Glomerular endothelial cell (primary cell): Measurements from ENCODE around the gene PMEPA1. TPM values are rescaled to one million over a fixed set of nuclear protein-coding genes. Genes with fewer than 3 reads are reported as not detected.

Source experiments
- DNase-seq: peaks from one replicate; pipeline ENCODE4 v3.0.0-alpha.2; 2011; ENCODE audit warnings: low read depth, low spot score; ENCODE audit errors: extremely low read depth
- total RNA-seq: library from RNA; depleted of rRNA; stranded (reverse); fragments of >200 nt; gene quantifications from 2 replicates; pipeline ENCODE4 v1.2.3, GENCODE V29; 2015

PMEPA1 gene
- total RNA-seq, 1 donor from 2014 or later = 11.9 TPM

DNA sequence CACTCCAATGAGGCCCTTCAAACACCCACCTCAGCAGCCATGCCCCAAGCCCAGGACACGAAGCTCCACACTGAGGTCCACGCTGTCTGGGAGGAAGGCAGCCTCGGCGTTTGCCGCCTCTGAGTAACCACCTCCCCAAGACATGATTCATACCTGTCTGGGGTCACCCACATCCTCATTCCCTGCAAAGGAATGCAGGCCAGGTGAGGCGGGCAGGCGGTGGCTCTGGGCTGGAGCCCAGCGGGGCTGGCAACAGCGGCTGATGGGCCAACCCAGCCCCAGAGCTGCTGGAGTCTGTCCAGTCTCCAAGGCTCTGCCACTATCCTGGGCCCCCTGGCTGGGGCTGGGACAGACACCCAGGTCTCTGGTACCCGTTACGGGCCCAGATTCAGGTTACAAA is 14.8 kb downstream of the PMEPA1 start:
- DNase-seq = no peak

DNA sequence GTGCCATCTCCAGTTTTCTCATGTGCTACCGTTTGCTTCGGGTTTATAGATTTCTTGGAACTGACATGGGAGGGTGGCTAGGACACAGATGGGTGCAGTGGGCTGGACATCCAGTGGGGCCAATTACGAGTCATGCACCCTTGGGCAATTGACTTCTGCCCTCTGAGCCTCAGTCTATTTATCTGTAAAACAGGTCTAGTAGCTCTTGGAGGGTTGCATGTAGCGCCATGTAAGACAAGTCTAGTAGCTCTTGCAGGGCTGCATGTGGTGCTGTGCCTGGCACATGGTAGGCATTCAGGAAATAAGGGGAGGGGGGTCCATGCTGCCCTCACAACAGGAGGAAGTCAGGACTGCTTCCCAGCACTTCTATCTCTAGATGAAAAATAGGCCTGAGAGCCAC is 15.3 kb downstream of the PMEPA1 start:
- no peak for DNase-seq

DNA sequence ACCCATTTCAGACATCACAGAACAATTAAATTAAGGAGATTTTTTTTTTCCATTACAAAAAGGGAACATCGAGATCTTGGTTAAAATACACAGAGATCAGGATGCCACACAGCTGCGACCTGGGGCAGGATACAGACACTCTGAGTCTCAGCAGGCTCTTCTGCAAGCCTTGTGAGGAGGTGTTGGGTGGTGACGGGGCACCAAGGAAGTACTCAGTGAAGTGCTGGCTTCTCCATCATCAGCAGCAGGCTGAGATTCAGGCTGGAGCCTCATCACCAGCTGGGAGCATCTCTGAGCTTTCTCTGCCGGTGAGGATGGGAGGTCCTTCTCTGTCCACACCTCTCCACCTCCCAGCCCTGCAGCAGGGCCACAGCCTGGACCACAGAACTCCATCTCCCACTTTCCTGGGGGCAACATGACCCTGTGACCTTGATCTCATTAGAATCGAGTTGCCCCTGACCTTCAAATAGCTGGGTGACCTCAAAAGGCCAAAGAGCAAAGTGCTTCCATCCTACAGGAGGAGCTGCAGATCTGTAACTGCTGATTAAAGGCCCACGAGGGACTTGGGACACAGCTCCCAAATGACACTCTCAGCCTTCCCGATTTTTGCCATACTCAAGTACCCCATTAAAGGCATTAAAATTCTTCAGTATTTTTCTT is 16.0 kb downstream of the PMEPA1 start:
- no peak for DNase-seq

DNA sequence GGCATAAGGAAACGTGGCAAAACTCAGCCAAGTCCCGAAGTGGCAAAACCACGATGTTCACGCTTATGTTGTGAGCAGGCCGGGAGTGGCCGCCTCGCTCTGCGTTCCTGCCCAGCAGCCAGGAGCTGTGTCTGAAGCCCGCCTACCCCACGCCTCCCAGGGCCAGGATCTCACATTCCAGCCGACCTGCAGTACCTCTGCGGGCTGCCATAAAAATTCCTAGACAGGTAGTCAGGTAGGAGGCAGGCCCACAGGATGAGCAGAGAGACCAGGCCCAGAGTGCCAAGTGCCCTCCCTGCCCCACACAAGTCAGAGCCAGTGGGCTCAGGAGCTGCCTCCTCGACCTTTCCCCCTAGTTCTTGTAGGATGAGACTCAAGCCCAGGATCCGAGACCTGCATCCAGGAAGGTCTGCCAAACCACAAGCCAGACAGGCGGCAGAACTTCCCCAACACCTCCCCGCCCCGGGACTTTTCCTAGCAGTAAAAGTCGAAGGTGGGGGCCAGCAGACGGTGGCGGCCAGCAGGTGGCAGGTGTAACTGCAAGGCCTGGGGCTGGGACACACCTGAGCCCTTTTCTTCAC is 16.7 kb downstream of the PMEPA1 start:
- no peak for DNase-seq

DNA sequence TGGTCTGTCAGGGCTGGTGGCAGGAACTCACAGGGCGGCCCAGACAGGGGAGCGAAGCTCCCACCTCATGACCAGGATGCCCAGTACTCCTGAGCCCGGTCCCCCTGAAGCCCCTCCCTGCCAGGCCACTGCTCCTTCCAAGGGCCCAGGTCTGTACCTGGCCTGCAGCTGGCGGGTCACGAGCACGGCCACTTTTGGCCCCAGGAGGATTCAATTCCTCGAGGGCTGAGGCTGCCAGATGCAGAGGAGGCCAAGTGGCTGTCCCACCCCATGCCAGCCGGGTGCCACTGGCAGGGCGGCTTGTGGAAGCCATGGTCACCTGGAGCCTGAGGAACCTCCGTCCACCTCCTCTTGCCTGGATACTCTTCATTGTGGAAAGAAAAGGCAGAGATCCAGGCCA is 17.4 kb downstream of the PMEPA1 start:
- no peak for DNase-seq

DNA sequence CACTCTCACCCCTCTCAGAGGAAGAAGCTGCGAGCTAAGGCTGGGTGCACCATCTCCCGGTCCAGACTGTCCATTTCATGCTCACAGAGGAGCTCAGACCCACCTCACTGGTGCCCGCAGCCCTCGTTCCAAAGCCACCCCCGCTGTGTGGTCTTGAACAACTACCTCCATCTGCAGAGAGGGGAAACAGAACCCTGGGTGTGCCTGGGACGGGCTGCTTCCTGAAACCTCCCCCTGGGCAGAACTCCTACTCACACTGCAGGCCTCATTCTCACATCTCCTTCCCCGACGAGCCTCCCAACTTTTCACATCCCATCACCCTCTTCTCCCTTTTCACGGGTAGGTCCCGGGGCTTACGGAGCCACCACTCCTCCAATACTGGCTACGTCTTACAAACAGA is 18.1 kb downstream of the PMEPA1 start:
- DNase-seq = no peak

DNA sequence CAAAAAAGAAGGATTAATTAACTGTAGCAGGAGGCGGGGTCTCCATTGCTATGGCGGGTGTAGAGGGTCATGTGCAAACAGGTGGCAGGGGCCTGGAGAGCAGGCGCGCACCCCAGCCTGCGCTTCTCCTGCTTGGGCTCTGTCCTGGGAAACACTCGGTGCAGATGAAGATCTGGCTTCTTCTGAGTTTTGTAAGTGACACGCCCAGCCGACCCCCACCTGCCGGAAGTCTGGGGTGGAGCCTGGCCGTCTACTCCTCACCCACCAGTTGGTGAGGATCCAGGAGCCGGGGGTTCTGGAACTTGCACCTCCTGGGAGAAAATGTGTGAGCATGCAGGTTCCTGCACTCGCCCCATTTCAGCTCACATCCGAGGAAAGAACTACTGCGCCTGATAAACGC is 19.3 kb downstream of the PMEPA1 start:
- DNase-seq = no peak

DNA sequence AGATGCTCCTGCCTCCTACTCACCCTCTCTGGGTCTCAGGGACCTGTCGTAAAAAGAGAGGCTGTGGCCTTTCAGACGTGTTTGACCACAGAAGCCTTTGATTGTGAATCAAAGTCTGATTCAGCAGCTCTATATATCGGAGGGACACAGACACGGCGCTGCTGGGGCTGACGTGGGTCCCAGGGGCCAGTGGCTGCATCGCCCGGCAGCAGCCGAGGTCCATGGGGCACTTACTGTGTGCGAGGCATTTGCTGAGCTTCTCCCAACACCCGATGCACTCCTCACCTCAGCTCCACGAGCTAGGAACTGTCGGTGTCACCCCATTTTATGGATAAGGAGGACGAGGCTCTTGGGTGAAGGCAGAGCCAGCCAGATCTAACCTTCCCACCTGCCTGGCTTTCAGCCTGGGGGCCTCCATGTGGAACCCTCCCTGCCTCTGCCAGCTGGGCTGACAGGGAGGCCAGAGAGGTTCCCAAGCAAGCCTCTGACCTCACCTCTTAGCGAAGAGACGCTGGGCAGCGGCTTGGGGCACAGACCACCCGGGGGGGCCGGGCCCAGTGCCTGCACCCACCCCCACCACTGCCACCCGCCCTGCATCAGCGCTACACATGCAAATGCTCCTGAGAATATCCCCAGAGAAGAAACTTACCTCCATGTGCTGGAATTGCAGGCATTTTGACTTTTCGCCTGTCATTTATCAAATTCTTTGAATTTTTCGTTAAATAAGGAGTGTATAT is 19.9 kb downstream of the PMEPA1 start:
- DNase-seq = no peak

DNA sequence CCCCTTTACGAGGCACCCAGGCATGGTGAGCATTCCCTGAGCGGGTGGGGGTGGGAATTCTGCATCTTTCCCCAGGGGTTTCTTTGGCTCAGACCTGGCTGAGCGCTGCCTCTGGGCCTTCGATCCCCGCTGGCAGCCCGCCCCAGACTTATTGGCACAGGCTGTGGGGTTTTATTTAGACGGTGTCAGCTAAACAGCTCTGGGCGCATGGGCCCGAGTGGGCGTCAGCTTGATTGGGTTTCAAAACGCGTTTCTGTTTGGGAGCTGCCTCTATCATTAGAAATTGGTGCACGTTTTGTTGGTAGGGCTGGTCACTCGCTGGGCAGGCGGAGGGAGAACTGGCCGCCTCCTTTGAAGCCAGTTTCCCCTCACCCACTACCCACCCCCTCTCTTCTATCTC is 21.0 kb downstream of the PMEPA1 start:
- no peak for DNase-seq

DNA sequence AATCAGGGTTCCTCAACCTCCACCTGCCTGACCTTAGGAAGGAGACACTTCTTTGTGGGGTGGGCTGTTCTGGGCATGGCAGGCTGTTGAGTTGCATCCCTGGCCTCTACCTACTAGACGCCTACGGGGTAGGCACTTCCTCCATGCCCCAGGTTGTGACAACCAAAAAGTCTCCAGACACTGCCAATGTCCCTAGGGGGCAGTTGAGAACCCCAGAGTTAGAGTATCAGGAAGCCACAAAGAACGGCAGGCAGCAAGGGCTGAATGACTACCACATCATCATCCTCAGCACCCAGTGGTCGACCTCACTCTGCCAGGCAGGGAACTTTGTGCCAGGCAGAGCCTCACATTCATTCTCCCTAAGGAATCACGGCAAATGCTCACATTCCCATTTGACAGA is 21.5 kb downstream of the PMEPA1 start:
- DNase-seq = no peak

DNA sequence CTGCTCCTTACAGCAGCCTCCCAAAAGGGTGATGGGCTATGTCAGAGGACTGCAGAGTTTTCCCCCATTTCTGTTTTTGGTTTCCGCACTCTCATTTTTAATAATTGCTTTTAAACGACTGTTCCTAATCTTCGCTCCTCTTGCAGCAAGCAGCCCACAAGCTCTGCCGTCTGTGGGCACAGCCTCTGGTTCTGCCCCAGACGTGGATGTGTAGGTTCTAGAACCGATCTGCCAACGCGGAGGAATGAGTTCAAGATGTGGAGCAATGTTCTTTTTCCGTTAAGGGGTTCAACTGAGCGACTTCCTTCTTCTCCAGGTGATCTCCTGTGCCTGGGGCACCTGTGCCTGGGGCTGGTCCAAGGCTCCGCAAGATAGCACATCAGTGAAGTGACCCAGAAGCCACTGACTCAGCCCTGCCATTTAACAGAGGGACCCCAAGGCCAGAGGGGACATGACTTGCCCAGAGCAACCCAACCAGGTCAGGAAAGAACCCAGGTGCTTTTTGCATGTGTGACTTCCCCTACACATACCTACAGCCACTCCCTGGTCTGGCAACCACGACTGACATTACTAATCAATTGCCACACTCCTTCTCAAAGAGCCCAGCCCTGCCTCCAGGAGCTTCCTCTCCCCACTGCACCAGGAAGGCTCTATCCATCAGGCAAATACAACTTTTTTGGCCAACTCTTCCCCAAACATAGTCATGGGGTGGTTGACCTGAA is 22.7 kb downstream of the PMEPA1 start:
- no peak for DNase-seq

DNA sequence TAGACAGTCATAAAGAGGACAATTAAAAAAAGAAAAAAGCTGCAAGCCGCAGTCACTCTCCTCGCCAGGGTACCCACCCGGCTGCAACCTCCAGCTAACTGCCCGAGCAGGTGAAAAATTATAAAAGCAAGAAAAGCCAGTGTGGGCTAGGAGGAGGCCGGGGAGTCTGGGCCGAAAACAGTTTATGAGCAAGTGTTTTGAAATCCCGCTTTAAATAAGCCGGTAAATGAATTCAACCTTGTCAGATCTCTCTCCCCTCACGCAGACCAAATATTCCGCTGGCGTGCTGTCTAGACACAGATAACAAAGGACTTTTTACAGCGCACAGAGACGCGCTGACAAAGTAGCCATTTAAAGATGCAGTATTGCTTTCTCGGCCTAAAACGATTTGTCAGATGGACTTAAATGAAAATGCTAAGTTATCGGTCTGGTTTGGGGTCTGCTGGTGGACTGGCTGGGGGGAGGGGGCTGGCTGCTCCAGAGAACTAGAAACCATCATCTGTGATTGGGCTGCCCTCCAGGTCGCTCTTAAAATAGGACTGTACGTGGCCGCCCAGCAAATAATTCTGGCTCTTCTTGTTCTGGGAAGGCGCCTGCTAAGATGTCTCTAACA is 24.6 kb downstream of the PMEPA1 start:
- DNase-seq = no peak

DNA sequence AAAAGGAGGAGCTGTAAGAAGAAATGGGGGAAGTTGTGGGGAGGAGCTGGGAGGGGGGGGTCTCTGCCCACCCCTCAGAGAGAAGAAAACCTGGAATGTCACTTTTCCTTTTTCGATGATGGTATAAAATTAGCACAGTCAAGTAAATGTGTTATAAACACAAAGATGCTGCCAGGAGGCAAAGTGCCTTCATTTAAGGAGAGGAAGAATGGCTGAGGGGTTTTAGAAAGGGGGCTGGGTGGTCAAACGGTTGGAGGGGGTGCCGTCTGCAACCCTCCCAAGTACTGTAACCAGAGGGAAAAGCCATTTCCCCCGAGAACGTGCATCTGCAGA is 25.0 kb downstream of the PMEPA1 start:
- DNase-seq = no peak

DNA sequence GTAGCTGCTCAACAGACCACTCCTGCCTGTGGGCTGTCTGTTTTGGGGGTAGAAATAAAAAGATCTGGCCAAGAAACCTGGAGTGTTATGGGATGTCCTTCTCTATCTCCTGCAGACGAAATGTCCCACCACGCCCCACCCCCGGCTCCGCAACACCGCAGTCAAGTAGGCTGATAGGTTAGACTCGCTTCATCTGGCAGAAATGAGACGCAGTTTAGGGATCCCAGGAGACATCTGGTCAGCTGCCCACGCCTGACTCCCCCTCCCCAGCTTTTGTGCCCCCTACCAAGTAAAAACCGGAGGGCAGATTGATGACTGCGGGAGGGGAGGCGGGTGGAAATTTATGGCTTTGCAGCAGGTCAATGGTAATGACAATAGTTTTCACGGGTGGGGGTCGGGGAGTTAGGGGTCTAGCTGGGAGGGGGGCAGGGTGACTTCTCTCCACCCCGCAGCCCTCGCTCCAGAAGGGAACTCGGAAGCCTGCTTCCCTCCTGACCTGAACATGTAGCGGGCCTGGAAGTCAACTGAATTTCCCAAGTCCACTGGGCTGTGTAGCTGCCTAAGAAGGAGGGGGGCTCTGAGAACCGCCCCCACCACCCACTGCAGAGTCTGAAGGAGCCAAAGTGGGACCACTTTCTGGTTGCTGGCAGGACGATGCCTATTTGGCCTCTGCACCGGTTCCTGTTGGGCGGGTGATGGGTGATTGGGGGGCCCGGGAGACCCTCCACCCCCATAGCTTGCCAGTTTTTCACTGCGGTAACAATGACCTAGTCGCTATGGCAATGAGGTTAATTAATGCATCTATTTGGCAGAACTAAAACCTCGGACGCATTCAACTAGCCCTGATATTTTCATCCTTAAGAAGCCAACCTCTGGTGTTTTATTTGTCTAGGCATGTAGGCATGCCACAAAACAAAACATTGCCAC is 25.7 kb downstream of the PMEPA1 start:
- DNase-seq = no peak

DNA sequence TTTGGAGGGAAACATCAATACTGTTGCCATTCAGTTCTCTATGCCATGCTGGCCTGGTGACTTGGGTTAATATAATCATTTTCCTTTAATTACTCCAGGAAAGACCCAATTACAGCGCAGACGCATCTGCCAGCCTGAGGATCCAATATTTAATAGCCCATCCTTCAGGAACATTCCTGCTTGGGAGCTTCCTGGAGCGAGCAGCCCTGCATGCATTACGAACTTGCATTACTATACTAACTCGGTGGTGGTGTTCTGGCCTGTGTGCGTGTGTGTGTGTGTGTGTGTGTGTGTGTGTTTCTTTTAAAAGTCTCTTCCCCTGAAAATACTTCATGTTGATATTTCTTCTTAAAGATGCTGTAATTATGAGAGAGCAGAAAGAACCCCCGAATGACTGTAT is 26.5 kb downstream of the PMEPA1 start:
- DNase-seq = no peak

DNA sequence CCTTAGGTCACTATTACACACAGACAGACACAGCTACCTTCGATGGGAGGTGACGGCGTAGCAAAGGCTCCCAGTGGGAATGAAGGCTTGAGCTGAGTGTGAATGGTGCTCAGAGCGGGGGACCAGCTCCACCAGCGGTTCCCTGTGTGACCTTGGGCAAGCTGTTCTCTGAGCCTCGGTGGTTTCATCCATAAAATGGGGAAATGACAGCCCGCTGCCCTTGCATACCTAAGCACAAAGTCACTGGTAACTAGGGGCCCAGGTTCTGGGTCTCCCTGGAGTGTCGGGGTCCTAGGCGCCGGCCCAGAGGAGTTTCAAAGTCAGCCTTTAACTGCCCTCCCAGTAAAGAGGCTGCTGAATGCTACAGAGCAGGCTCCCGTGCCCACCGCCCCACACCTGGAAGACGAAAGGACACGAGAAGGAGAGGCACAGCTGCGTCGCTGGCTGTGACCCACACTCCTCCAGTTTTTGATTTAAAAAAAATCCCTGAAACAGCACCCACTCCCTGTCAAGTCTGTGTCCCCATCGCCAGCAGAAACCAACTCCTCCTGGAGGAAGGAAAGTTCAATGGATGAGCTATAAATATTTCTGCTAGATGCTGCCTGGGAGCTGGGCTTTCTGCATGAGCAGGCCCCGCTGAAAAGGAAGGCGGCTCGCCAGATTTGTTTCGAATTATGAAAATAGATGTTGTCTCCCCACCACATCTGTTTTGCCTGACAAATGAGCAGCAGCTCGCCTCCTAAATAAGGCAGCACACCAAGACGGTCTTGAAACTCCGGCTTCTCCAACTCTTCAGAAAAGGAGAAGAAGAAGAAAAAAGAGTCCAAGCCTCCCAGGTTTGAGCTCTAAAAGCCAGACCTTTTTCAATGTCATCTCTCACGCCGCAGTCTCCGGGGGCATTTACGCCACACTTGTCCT is 27.4 kb downstream of the PMEPA1 start:
- DNase-seq = no peak

DNA sequence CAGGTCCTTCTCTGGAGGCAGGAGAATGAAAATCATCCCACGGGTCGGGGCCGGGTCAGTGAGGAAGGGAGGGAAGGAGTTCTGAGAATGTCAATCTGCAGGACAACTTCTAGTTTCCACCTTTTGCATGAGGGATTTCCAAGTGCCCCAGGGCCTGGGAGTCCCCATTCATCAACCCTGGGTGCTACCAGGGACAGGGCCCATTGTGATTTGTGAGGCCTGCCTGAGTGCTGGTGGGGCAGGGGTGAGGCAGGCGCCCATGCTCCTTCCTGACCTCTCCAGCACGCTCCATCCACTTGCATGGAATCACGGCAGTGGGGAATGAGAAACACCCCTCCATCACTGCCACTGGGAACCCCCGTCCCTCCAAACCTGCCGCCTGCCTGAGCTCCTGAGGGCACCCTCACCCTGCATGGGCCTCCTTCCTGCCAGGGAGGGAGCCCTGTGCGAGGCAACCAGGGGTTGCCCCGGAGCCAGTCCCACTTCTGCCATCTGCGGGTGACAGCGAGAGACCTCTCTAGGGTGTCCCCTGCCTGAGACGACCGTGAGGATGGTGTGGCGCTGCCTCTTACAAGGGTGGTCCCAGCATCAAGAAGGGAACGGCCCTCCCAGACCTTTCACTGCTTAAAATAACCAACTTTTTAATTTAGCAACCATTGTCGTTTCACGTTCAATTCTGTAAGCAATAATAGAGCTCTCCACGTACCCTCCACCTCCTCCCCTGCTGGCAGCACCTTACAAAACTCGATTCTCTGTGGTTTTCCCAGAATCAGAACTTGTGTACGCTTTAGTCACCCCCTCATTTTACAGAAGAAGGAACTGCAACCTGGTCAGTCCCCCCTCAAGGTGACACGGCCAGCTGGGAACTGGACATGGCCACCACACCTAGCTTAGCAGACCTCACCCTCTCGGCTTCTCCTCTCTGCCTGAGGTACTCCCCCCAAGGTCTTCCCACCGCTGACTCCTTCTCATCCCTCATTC is 28.6 kb downstream of the PMEPA1 start:
- no peak for DNase-seq

DNA sequence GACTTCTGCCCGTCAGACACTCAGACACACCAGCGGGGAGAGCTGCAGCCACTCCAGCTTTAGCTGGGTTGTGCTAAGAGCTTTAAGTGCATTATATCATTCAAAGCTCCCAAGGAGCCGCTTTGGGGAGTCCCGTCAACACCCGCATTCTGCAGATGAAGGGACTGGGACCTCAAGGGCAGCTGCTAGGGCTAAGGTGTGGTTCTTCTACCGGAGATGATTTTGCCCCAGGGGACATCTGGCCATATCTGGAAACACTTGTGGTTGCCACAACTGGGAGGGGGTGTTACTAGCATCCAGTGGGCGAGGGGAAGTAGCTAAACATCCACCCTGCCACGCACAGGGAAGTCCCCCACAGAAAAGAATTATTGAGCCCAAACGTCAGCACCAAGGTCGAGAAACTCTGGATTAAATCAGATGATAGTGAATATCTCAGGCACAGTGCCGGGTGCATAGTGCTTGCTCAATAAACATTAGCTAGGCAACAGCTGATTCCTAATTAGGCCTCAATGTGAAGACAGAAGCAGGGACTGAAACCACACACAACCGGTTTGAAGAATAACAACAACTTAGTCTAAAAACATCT is 29.6 kb downstream of the PMEPA1 start:
- DNase-seq = no peak
